ENCODE data around the gene HMCES. TPM values are rescaled to one million over a fixed set of nuclear protein-coding genes. Genes with fewer than 3 reads are reported as not detected.

HMCES gene
- total and polyA plus RNA-seq, 2 of the 13 experiments (the other 11 are each of a cell fraction or from before 2014, with no cell fraction given): 16.1 to 37.5 TPM

GRCh38 chr3:129249284-129250065 lies 29.2 kb upstream of the HMCES start, which contains the start of gene COPG1 (continued):
- TF ChIP-seq ZSCAN30 (CRISPR knock-in tag; IDR thresholded peaks at IDR 0.05) (no peak), PTBP1 (IDR thresholded peaks at IDR 0.05; ENCODE audit: low read depth, low read length, poor library complexity, severe bottlenecking) (no peak), ZBED4 (CRISPR knock-in tag; IDR thresholded peaks at IDR 0.05; ENCODE audit: borderline replicate concordance) (0 out of 2 replicates have a peak, but pooled peaks have one; percentile 37), RARG (CRISPR knock-in tag; IDR thresholded peaks at IDR 0.05; ENCODE audit: low read depth) (no peak), PCBP1 (IDR thresholded peaks at IDR 0.05; ENCODE audit: borderline replicate concordance, low read depth, low read length) (peak; percentile 60; the same call in 1 of the 2 replicates), ZNF34 (CRISPR knock-in tag; IDR thresholded peaks at IDR 0.05; ENCODE audit: borderline replicate concordance) (no peak), ZMAT3 (CRISPR knock-in tag; conservative IDR thresholded peaks at IDR 0.05) (peak; percentile 46; the same call in 1 of the 2 replicates), SOX6 (IDR thresholded peaks at IDR 0.05) (no peak), SOX6 (CRISPR knock-in tag; IDR thresholded peaks at IDR 0.05) (peak; percentile 36), ZNF263 (CRISPR knock-in tag; IDR thresholded peaks at IDR 0.05) (peak; percentile 11; the same call in 1 of the 2 replicates), ZNF224 (CRISPR knock-in tag; IDR thresholded peaks at IDR 0.05) (no peak), ZNF10 (CRISPR knock-in tag; IDR thresholded peaks at IDR 0.05; ENCODE audit: borderline replicate concordance, low read depth) (no peak), ZNF597 (CRISPR knock-in tag; IDR thresholded peaks at IDR 0.05) (no peak), PHF20 (CRISPR knock-in tag; IDR thresholded peaks at IDR 0.05) (peak; percentile 84), MBNL3 (CRISPR knock-in tag; conservative IDR thresholded peaks at IDR 0.05) (no peak), THAP8 (CRISPR knock-in tag; IDR thresholded peaks at IDR 0.05; ENCODE audit: borderline replicate concordance) (0 out of 2 replicates have a peak, but pooled peaks have one; percentile 82), KMT2B (CRISPR knock-in tag; IDR thresholded peaks at IDR 0.05) (peak; percentile 83; the same call in 1 of the 2 replicates)
- TF ChIP-seq, protein P1, sequence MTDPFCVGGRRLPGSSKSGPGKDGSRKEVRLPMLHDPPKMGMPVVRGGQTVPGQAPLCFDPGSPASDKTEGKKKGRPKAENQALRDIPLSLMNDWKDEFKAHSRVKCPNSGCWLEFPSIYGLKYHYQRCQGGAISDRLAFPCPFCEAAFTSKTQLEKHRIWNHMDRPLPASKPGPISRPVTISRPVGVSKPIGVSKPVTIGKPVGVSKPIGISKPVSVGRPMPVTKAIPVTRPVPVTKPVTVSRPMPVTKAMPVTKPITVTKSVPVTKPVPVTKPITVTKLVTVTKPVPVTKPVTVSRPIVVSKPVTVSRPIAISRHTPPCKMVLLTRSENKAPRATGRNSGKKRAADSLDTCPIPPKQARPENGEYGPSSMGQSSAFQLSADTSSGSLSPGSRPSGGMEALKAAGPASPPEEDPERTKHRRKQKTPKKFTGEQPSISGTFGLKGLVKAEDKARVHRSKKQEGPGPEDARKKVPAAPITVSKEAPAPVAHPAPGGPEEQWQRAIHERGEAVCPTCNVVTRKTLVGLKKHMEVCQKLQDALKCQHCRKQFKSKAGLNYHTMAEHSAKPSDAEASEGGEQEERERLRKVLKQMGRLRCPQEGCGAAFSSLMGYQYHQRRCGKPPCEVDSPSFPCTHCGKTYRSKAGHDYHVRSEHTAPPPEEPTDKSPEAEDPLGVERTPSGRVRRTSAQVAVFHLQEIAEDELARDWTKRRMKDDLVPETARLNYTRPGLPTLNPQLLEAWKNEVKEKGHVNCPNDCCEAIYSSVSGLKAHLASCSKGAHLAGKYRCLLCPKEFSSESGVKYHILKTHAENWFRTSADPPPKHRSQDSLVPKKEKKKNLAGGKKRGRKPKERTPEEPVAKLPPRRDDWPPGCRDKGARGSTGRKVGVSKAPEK (CRISPR knock-in tag; IDR thresholded peaks at IDR 0.05; ENCODE audit: borderline replicate concordance): no peak
- TF ChIP-seq, protein P2, sequence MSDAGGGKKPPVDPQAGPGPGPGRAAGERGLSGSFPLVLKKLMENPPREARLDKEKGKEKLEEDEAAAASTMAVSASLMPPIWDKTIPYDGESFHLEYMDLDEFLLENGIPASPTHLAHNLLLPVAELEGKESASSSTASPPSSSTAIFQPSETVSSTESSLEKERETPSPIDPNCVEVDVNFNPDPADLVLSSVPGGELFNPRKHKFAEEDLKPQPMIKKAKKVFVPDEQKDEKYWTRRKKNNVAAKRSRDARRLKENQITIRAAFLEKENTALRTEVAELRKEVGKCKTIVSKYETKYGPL (CRISPR knock-in tag; IDR thresholded peaks at IDR 0.05): peak; percentile 28; the same call in 1 of the 2 replicates
